GM12864 (cell line): Measurements from ENCODE around the gene AHDC1.
A peak's percentile ranks its signal among the peaks of the same experiment; 100 is the strongest.

Source experiments
- DNase-seq: peaks from one replicate; pipeline ENCODE4 v3.0.0-alpha.2; 2011; ENCODE audit warnings: low read depth
- H3K4me3 ChIP-seq: 2 replicates; pipeline ENCODE4 v1.5.1; 2011; ENCODE audit warnings: mild to moderate bottlenecking, low read depth, low read length, control low read depth
- CTCF ChIP-seq: IDR thresholded peaks from 2 replicates; pipeline ENCODE4 v1.5.1; 2011; ENCODE audit warnings: low read depth, mild to moderate bottlenecking, moderate library complexity, low read length, control low read depth, inconsistent platforms; ENCODE audit errors: missing control alignments

Gene AHDC1

GRCh38 chr1:27638805-27639204 is 34.9 kb upstream of the AHDC1 start:
- DNase-seq, result no peak
- H3K4me3 ChIP-seq, result no peak overlapping the region
- no peak for TF ChIP-seq CTCF

DNA sequence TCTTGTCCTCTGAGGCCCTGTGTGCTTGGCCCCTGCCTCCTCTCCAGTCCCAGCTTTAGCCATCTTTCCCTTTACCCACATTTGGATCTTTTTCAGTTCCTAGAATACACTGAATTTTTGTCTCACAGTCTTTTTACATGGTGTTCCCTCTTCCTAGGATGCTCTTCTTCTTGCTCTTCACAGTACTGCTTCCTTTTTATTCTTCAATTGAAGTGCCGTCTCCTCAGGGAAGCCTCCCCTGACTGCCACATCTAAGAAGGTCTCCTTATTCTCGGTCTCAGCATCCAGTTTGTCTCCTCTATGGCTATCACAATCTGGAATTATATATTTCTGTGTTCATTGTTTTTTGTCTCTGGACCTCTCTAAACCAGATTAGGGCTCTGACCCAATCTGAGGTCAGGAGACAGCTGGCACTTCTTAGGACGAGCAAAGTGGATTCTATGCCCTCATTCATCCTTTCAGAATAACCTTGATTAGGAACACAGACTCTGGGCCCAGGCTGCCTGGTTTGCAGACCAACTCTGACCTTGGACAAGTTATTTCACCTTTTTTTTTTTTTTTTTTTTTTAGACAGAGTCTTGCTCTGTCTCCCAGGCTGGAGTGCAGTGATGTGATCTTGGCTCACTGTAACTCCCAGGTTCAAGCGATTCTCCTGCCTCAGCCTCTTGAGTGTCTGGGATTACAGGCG is 34.2 kb upstream of the AHDC1 start:
- TF ChIP-seq CTCF, result no peak
- H3K4me3 ChIP-seq, result no peak overlapping the region
- DNase-seq, result no peak

DNA sequence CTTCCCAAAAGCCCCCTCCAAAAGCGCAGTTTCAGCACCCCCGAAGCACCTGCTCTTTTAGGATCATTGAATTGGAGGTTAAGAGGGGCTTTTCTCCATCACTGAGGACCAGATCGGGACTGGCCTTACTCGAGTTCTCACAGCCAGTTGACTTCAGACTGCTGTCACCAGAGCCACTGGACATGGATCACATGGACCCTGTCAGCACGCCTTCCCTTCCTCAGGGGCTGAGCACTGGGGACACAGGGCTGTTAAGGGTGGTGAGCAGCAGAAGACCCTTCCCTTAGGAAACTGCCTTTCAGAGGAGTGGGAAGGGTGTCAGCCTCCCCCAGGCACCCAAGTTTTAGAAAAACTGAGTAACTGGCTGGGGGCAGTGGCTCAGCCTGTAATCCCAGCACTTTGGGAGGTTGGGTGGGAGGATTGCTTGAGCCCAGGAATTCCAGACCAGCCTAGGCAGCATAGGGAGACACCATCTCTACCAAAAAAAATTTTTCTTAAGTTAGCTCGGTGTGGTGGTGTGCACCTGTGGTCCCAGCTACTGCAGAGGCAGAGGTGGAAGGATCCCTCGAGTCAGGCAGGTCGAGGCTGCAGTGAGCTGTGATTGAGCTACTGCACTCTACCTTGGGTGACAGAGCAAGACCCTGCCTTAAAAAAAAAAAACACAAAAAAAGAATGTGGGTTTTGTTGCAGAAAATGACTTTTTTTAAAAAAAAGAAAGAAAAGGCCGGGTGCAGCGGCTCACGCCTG is 31.6 kb upstream of the AHDC1 start:
- TF ChIP-seq CTCF, result no peak
- no peak overlapping the region for H3K4me3 ChIP-seq

GRCh38 chr1:27634985-27635367 is 31.0 kb upstream of the AHDC1 start, which contains the start of gene FGR:
Gene FGR, minus strand, starts transcription at chr1:27635185. Its CDS starts 11,269 bp downstream, at chr1:27623916.
- peak within 1 kb of the TSS; percentile 37 for H3K4me3 ChIP-seq
- no peak for DNase-seq
- TF ChIP-seq CTCF, result no peak

More for the DNA sequence above, 31.6 kb upstream of the AHDC1 start:
- DNase-seq, result no peak

DNA sequence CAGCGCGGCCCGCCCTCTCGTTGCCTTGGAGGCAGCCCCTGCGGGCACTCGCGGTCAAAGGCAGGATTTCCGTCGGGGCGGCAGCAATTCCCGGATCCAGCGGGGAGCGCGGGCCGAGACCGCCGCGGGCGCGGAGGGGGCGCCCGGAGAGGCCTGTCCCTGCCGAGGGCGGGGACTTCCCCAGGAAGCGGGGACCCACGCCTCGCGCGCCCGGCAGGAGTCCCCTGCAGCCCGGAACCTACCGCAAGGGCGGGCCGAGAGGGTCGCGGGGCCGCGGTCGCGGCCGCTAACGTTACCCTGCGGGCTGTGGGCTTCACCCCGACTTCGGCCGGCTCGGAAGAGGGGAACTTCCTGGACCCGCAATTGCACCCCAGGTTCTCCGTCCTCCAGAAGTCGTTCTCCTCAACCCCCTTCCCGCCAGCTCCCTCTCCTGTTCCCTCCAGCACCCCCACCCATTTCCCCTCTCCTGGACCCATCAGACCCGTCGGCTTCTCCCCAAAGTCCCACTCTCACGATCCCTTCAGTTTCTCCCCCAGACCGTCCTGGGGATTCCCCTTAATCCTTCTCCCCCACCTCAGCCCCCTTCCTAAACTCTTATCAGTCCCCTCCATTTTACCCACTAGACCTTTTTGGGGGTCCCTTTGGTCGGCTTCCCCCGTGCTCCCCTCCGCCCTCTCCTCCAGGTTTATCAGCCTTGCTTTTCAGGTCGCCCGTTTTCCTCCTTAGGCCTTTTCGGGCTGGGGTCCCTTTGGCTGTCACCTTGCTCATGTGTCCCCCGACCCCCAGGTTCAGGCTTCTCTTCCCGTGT is 30.4 kb upstream of the AHDC1 start:
- no peak for DNase-seq
- TF ChIP-seq CTCF, result no peak

GRCh38 chr1:27633640-27634176 is 29.8 kb upstream of the AHDC1 start:
- DNase-seq, result no peak
- peak overlapping the region; percentile 37 for H3K4me3 ChIP-seq
- TF ChIP-seq CTCF, result no peak

More for the DNA sequence above, 30.4 kb upstream of the AHDC1 start:
- H3K4me3 ChIP-seq, result peak overlapping the region; percentile 37
